Breast epithelium (tissue), 3 donors: ENCODE results near the gene MBD3.

ENCODE experiments used
- CTCF ChIP-seq, 3 donors: fragments of 450-650 bp; IDR thresholded peaks; one replicate each; pipeline ENCODE4 v1.5.1; 2016 to 2017; ENCODE audit warnings: antibody characterized with exemption in 3 of 3, mild to moderate bottlenecking in 3 of 3, moderate library complexity in 3 of 3
- POLR2A ChIP-seq: fragments of 450-650 bp; IDR thresholded peaks from one replicate; pipeline ENCODE4 v1.6.1; 2016; ENCODE audit warnings: antibody characterized with exemption, mild to moderate bottlenecking, moderate library complexity
- POLR2AphosphoS5 ChIP-seq, 3 donors: sonication (generic); formaldehyde crosslinking; IDR thresholded peaks; one replicate each; pipeline ENCODE4 v1.6.1; 2017; ENCODE audit warnings: antibody characterized with exemption in 3 of 3

GRCh38 chr19:1592024-1592754 lies 476 bp downstream of the MBD3 start:
- TF ChIP-seq CTCF (IDR thresholded peaks at IDR 0.05) (no peak), POLR2A (no peak), POLR2AphosphoS5 (IDR thresholded peaks at IDR 0.05) (peak in 2 of 3 donors; percentile 18 to 30)
